ENCODE data around the gene ANTXR1.

Gene ANTXR1

DNA sequence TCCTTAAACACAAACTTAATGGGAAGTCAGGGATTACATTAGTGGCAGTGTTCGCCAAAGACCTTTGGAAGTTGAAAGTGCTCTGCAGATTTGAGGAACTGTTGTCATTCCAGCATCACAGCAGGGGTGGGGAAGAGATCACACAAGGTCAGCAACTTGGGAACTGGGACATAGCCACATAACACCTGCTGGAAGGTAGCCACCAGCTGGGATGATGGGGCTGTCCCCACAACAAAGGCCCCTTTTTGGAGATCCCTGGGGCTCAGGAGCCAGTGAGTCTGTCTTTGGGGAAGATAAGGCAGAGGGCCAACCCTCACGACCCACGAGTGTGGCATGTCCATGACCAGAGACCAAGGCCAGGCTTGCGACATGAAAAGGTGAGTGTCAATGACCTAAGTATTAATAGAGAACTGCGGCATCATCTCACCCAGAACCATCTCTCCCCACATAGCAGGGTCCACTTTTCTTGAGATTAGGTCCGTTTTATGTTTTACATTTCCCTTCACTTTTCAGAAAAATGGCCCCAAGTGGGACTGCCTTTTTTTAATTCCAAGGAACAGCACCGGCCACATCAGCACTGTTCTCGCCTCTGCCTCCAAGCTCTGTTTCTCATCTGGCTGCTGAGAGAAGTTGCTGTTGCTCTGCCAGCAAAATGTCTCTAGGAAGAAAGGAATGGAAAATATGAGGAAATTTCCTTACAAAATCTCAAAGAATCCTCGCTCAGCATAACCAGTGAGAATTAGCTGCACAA, 267.1 kb downstream of the ANTXR1 start:
- Histone ChIP-seq H3K9me3 (no peaks in the 10 kb centered on the region), H3K4me3 (ENCODE audit: low read depth, low read length) (no peak overlapping the region), H3K4me1 (no peaks in the 10 kb centered on the region), H3K36me3 (no peaks in the 10 kb centered on the region), H3K27me3 (no peaks in the 10 kb centered on the region)
- no peak for DNase-seq
- TF ChIP-seq, protein P1, sequence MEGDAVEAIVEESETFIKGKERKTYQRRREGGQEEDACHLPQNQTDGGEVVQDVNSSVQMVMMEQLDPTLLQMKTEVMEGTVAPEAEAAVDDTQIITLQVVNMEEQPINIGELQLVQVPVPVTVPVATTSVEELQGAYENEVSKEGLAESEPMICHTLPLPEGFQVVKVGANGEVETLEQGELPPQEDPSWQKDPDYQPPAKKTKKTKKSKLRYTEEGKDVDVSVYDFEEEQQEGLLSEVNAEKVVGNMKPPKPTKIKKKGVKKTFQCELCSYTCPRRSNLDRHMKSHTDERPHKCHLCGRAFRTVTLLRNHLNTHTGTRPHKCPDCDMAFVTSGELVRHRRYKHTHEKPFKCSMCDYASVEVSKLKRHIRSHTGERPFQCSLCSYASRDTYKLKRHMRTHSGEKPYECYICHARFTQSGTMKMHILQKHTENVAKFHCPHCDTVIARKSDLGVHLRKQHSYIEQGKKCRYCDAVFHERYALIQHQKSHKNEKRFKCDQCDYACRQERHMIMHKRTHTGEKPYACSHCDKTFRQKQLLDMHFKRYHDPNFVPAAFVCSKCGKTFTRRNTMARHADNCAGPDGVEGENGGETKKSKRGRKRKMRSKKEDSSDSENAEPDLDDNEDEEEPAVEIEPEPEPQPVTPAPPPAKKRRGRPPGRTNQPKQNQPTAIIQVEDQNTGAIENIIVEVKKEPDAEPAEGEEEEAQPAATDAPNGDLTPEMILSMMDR (IDR thresholded peaks at IDR 0.05; ENCODE audit: low read depth, low read length) = no peak

DNA sequence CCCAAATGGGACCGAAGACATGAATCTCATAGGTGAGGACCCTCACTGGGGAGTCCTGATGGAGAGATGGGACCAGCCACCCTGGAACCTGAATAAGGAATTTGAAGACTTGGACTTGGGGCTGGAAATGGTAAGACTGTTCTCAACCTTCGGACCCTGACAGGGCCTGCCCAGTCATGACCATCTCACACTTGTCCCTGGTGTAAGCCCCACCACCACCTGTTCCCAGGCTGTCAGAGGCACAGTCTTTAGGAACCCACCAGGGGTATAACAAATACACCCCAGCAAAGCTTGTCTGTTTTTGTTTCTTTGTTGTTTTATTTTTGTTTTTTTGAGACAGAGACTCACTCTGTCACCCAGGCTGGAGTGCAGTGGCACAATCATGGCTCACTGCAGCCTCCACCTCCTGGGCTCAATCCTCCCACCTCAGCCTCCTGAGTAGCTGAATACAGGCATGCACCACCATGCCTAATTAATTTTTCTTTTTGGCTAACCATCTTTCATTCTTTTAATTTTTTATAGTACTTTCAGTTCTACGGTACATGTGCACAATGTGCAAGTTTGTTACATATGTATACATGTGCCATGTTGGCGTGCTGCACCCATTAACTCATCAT, 267.9 kb downstream of the ANTXR1 start:
- TF ChIP-seq, protein P1 (IDR thresholded peaks at IDR 0.05; ENCODE audit: low read depth, low read length) = no peak
- no peaks in the 10 kb centered on the region for H3K9me3 ChIP-seq
- no peaks in the 10 kb centered on the region for H3K36me3 ChIP-seq
- H3K4me1 ChIP-seq = no peaks in the 10 kb centered on the region
- H3K27me3 ChIP-seq = no peaks in the 10 kb centered on the region
- H3K4me3 ChIP-seq (ENCODE audit: low read depth, low read length) = no peak overlapping the region
- no peak for DNase-seq

DNA sequence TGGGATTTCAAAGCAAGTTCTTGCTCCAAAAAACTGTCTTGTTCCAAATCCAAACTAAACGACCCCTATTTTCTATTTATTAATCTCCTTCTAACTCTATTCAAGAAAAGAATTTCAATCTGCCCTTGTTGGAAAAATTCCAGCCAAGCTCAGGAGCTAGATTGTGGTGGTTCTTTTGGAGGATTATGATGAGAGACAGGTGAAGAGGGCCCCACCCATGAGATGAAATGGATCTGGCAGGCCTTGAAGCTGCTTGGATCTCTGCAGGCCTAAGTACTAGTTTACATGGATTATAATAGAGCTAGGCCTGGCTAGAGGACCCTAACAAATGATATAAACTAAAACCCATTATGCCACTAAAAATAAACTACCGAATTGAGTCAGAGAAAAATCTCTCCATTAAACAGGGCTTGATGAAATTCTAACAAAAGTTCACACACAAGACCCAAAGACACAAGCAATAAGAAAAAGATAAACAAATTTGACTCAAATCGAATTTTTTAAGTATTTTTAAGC, 272.5 kb downstream of the ANTXR1 start:
- no peaks in the 10 kb centered on the region for H3K27me3 ChIP-seq
- TF ChIP-seq, protein P1 (IDR thresholded peaks at IDR 0.05; ENCODE audit: low read depth, low read length) = no peak
- H3K4me3 ChIP-seq (ENCODE audit: low read depth, low read length) = no peak overlapping the region
- no peaks in the 10 kb centered on the region for H3K4me1 ChIP-seq
- no peaks in the 10 kb centered on the region for H3K36me3 ChIP-seq
- no peak for DNase-seq
- H3K9me3 ChIP-seq = no peaks in the 10 kb centered on the region

DNA sequence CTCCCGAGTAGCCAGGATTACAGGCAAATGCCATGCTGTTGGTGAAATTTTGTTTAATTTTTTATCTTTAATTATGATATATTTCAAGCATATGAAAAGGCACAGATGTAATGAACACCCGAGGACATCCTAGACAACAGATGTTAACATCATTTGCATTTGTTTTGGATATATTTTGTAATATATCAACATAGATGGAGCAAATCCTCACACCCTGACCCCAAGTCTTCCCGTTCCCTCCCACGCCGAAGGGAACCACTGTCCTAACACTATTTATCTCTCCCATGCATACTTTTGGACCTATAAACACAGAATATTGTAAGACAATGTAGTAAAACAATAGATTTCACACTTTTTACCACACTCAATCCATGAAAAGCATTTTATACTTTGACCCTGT, 274.6 kb downstream of the ANTXR1 start:
- H3K27me3 ChIP-seq = no peaks in the 10 kb centered on the region
- TF ChIP-seq, protein P1 (IDR thresholded peaks at IDR 0.05; ENCODE audit: low read depth, low read length) = no peak
- no peak for DNase-seq
- H3K4me3 ChIP-seq (ENCODE audit: low read depth, low read length) = no peak overlapping the region
- no peaks in the 10 kb centered on the region for H3K36me3 ChIP-seq
- no peaks in the 10 kb centered on the region for H3K4me1 ChIP-seq
- H3K9me3 ChIP-seq = no peaks in the 10 kb centered on the region

DNA sequence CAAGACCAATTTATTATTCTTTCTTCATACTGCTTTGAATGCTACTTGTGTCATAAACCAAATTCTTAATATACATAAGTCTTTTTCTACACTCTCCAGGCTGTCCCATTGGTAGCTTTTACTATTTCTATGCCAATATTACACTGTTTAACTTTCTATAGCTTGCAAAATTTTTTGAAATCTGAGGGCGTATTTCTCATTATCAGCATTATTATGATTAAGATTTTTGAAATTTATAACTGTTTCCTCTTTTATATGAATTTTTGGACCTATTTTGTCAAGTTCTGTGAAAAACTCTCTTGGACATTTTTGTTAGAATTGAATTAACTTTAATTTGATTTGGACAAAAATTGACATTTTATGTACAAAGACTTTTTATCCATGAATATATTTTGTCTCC, 275.4 kb downstream of the ANTXR1 start:
- Histone ChIP-seq H3K27me3 (no peaks in the 10 kb centered on the region), H3K36me3 (no peaks in the 10 kb centered on the region), H3K4me3 (ENCODE audit: low read depth, low read length) (no peak overlapping the region), H3K9me3 (no peaks in the 10 kb centered on the region), H3K4me1 (no peaks in the 10 kb centered on the region)
- DNase-seq = no peak
- TF ChIP-seq, protein P1 (IDR thresholded peaks at IDR 0.05; ENCODE audit: low read depth, low read length) = no peak

All from BE2C (cell line).